Endothelial cell of umbilical vein (primary cell): Measurements from ENCODE around the gene RPL22. TPM values are rescaled to one million over a fixed set of nuclear protein-coding genes. Genes with fewer than 3 reads are reported as not detected.
A peak's percentile ranks its signal among the peaks of the same experiment; 100 is the strongest.

Experiments used
- BruUV-seq: library from RNA; stranded (reverse); fragments of 400-500 nt; replicated peaks from 2 replicates; lab custom pipeline; 2021; lab: Mats Ljungman, UMichigan
- CTCF ChIA-PET: fragments of 300-600, 350-600 bp; sonication (Branson Sonifier 250); formaldehyde crosslinking; loops from one replicate; lab custom pipeline; 2021; ENCODE audit warnings: antibody characterized with exemption, inconsistent platforms; lab: Charles Lee
- POLR2A ChIA-PET: fragments of 300-600, 350-600 bp; sonication (Branson Sonifier 250); formaldehyde crosslinking; loops from one replicate; lab custom pipeline; 2021; ENCODE audit warnings: antibody characterized with exemption, inconsistent platforms; lab: Charles Lee
- DNase-seq: peaks from one replicate; pipeline ENCODE4 v3.0.0-alpha.2; 2011; ENCODE audit warnings: low read depth, low spot score
- FAIRE-seq: peaks from 2 replicates; lab custom pipeline; 2011; peaks lifted over from hg19 to GRCh38; lab: Jason Lieb, UNC
- H2AFZ ChIP-seq: 2 replicates; pipeline ENCODE4 v1.6.0; 2012; ENCODE audit warnings: low read depth, low read length, control low read depth, inconsistent platforms
- H3K27ac ChIP-seq: 2 replicates; pipeline ENCODE4 v1.5.1; 2011; ENCODE audit warnings: low read depth, mild to moderate bottlenecking, control low read depth, low read length, moderate library complexity; ENCODE audit not compliant: insufficient read depth
- H3K27me3 ChIP-seq, 2 experiments: 2 replicates each; pipeline versions ENCODE4 v1.6.0 to v1.6.1; 2011; ENCODE audit warnings: low read length in 2 of 2, mixed read lengths in 1 of 2; ENCODE audit not compliant: control insufficient read depth in 2 of 2, insufficient read depth in 2 of 2
- H3K36me3 ChIP-seq, 2 experiments: 2 replicates in 1 of 2; 3 replicates in 1 of 2; pipeline ENCODE4 v1.5.1; 2011; ENCODE audit warnings: low read length in 2 of 2, mild to moderate bottlenecking in 1 of 2, moderate library complexity in 1 of 2; ENCODE audit not compliant: control insufficient read depth in 2 of 2, insufficient read depth in 2 of 2; ENCODE audit errors: extremely low read depth in 1 of 2
- H3K4me1 ChIP-seq: 3 replicates; pipeline ENCODE4 v1.5.1; 2011; ENCODE audit warnings: mild to moderate bottlenecking, low read length; ENCODE audit not compliant: control insufficient read depth, insufficient read depth; ENCODE audit errors: extremely low read depth
- H3K4me2 ChIP-seq: 2 replicates; pipeline ENCODE4 v1.6.1; 2011; ENCODE audit warnings: low read length, control low read depth, mixed read lengths; ENCODE audit not compliant: insufficient read depth
- H3K4me3 ChIP-seq, 3 experiments: fragments of 200-600 bp in 1 of 3; sonication (generic), shearing (Covaris generic) in 1 of 3; replicated peaks in 1 of 3; 2 replicates each; pipeline ENCODE4 v1.5.1; 2011 to 2016; ENCODE audit warnings: control low read depth in 3 of 3, low read length in 3 of 3, mild to moderate bottlenecking in 2 of 3, inconsistent platforms in 1 of 3, low read depth in 1 of 3, moderate library complexity in 1 of 3; ENCODE audit not compliant: insufficient read depth in 1 of 3
- H3K79me2 ChIP-seq: 2 replicates; pipeline ENCODE4 v1.6.0; 2012; ENCODE audit warnings: low read length, inconsistent platforms; ENCODE audit not compliant: control insufficient read depth, insufficient read depth
- H3K9ac ChIP-seq: replicated peaks from 2 replicates; pipeline ENCODE3; 2011; ENCODE audit warnings: low read length, control low read depth; ENCODE audit not compliant: insufficient read depth; ENCODE audit errors: extremely low read depth
- H3K9me1 ChIP-seq: replicated peaks from 3 replicates; pipeline ENCODE4 v1.6.0; 2011; ENCODE audit warnings: mild to moderate bottlenecking, low read length; ENCODE audit not compliant: control insufficient read depth, insufficient read depth; ENCODE audit errors: extremely low read depth
- H3K9me3 ChIP-seq: replicated peaks from 2 replicates; pipeline ENCODE4 v1.5.1; 2012; ENCODE audit warnings: low read length, inconsistent platforms; ENCODE audit not compliant: control insufficient read depth, insufficient read depth
- H4K20me1 ChIP-seq: replicated peaks from 2 replicates; pipeline ENCODE3; 2011; ENCODE audit warnings: mild to moderate bottlenecking, low read length; ENCODE audit not compliant: control insufficient read depth, insufficient read depth; ENCODE audit errors: extremely low read depth
- CTCF ChIP-seq, 2 donors: IDR thresholded peaks; 1 replicate in 1 of 2; 2 replicates in 1 of 2; pipeline ENCODE4 v1.5.1; 2011; ENCODE audit warnings: low read length in 2 of 2, mild to moderate bottlenecking in 2 of 2, moderate library complexity in 2 of 2, control low read depth in 1 of 2, inconsistent platforms in 1 of 2, low read depth in 1 of 2; ENCODE audit not compliant: insufficient read depth in 1 of 2; ENCODE audit errors: extremely low read depth in 1 of 2
- GATA2 ChIP-seq: IDR thresholded peaks from 2 replicates; pipeline ENCODE4 v1.7.0; 2011; ENCODE audit warnings: low read depth, mild to moderate bottlenecking, moderate library complexity, mixed read lengths, low read length; ENCODE audit not compliant: insufficient read length, insufficient read depth
- MAX ChIP-seq: IDR thresholded peaks from 2 replicates; pipeline ENCODE4 v1.6.1; 2011; ENCODE audit not compliant: insufficient read depth, insufficient read length
- POLR2A ChIP-seq: IDR thresholded peaks from 2 replicates; pipeline ENCODE4 v1.6.1; 2012; ENCODE audit warnings: low read depth, mild to moderate bottlenecking, control low read depth, low read length
- POLR2AphosphoS5 ChIP-seq: IDR thresholded peaks from 2 replicates; pipeline ENCODE4 v1.6.1; 2012; ENCODE audit warnings: low read depth, mild to moderate bottlenecking, control low read depth, low read length, moderate library complexity; ENCODE audit not compliant: insufficient read depth
- dilution Hi-C: fragments of 300-500 bp; cut with MboI; formaldehyde crosslinking; loops from one replicate; pipeline ENCODE4 v1.15.0; 2019; ENCODE audit warnings: low sequenced_read_pairs; ENCODE audit not compliant: extremely low pct_ligation_motif_present
- intact Hi-C: fragments of 100-400 bp; cut with micrococcal nuclease; formaldehyde crosslinking; loops from one replicate; pipeline ENCODE4 v1.10.0; 2022
- polyA plus RNA-seq, 4 experiments: library from polyadenylated mRNA; depleted of rRNA in 3 of 4; stranded (reverse) in 3 of 4; unstranded in 1 of 4; fragments of >200 nt; gene quantifications; 2 replicates each; pipeline versions ENCODE4 v1.2.1 to v1.2.3, GENCODE V29; 2011 to 2012; ENCODE audit warnings: missing spikeins in 1 of 4
- total RNA-seq: library from RNA; stranded (reverse); gene quantifications from 2 replicates; pipeline ENCODE4 v1.2.3, GENCODE V29; 2021

Gene RPL22
- total and polyA plus RNA-seq, 2 donors (not counting 3 experiments of a cell fraction or from before 2014, with no cell fraction given): 71.2 to 343 TPM

DNA sequence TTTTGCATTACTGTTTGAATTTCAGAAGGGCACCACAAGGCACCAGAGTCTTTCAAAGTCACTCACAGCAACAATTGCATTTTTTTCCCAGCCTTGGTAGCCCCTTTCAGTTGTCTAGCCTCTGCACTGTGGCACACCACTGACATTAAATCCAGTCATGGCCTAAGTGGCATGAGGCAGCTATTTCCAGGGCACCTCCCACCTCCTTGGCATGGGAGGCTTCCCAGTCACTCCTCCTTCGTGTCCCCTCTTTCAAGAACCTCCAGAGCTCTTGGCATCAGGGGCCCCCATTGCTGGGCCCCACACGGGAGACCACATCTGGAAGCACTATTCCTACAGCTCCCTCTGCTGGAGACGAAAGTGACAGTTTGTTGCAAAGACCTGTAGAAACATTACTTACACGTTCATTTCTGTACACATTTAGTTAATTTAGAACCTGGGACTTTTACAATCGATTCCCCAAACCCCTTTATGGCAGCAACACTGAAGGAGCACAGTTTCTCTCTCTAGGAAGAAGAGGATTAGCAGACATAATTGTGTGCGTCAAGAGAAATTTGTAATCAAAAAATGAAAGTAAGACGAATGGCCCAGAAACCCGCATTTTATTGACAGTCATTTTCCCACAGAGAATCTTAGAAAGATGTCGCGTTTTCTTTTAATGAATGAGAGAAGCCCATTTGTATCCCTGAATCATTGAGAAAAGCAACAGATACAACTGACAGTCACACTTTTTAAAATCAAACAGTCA, 13.6 kb downstream of the RPL22 start:
- BruUV-seq: no TSS peak
- POLR2A ChIA-PET: no interaction called here
- H3K4me2 ChIP-seq: no peak overlapping the region
- peaks cover 10 to 11% of the 10 kb centered on the region in 2 experiments for H3K27me3 ChIP-seq
- no peak overlapping the region for H3K27ac ChIP-seq
- peaks cover 15 to 26% of the 10 kb centered on the region in 2 experiments for H3K36me3 ChIP-seq
- peaks cover 9% of the 10 kb centered on the region for H4K20me1 ChIP-seq
- dilution Hi-C loops (no loop called here), intact Hi-C loops (loop anchor here (1.0 kb wide), 2 partner anchors 78 to 133 kb away; no protein-coding TSS in a partner anchor)
- peak; percentile 26 for DNase-seq
- peak; percentile 4 for FAIRE-seq
- H3K9me1 ChIP-seq: no peaks in the 10 kb centered on the region
- no peak overlapping the region for H3K9ac ChIP-seq
- H3K4me3 ChIP-seq: no peak overlapping the region
- no peaks in the 10 kb centered on the region for H3K9me3 ChIP-seq
- TF ChIP-seq CTCF (IDR thresholded peaks at IDR 0.05; ENCODE audit: extremely low read depth in 1 of 2, insufficient read depth in 1 of 2, low read depth in 1 of 2, low read length in 2 of 2) (peak; percentile 43 to 44), POLR2A (no peak), GATA2 (no peak), MAX (no peak), POLR2AphosphoS5 (no peak)
- peaks cover 27% of the 10 kb centered on the region for H3K79me2 ChIP-seq
- CTCF ChIA-PET: interaction anchor here (0.6 to 3.2 kb wide), 15 partner anchors 9 to 252 kb away, joined by 3 to 19 read pairs (median 5); partner anchors contain the start of gene RPL22
- H3K4me1 ChIP-seq: no peaks in the 10 kb centered on the region
- H2AFZ ChIP-seq: no peak overlapping the region
